GM12864 (cell line): Measurements from ENCODE around the gene FIBCD1.

Experiments
- DNase-seq: peaks from one replicate; pipeline ENCODE4 v3.0.0-alpha.2; 2011; ENCODE audit warnings: low read depth
- H3K4me3 ChIP-seq: 2 replicates; pipeline ENCODE4 v1.5.1; 2011; ENCODE audit warnings: mild to moderate bottlenecking, low read depth, low read length, control low read depth
- TF ChIP-seq, protein P1 (sequence below): IDR thresholded peaks from 2 replicates; pipeline ENCODE4 v1.5.1; 2011; ENCODE audit warnings: low read depth, mild to moderate bottlenecking, moderate library complexity, low read length, control low read depth, inconsistent platforms; ENCODE audit errors: missing control alignments

FIBCD1 gene

DNA sequence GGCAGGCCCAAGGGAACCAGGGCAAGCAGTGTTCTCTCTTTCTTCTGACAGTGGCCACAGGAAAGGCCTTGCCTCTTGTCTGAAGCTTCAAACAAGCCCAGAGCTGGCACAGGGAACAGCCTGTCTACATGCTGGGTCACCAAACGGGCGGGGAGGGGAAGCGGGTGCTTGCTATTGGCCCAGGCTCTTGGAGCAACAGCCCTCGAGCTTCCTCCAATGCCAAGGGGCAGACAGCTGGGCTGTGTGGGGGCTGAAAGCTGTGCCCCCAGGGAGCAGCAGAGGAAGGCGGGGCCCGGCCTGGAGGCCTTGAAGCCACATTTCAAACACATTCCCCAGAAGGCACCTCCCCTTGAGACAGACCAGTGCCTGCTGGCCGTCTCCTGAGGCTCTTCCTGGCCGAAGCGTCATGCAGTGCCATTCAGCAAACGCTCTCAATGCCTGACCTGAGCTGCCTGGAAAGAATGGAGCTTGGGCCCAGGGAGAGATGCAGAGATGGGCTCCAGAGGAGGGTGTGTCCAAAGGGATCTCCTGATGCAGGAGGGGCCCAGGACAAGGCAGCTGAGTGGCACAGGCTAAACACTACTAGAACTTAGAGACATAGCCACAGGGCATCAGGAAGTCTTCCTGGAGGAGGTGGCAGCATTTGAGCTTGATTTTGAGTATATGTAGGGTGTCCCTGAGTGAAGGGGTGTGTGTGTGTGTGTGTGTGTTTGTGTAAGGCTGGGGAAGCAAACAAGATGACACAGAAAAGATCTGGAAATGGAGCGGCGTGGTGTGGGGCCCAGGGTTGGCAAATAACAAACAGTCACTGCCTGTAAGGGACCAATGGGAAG lies 2.5 kb downstream of the FIBCD1 start:
- DNase-seq = no peak
- no peak overlapping the region for H3K4me3 ChIP-seq
- TF ChIP-seq, protein P1, sequence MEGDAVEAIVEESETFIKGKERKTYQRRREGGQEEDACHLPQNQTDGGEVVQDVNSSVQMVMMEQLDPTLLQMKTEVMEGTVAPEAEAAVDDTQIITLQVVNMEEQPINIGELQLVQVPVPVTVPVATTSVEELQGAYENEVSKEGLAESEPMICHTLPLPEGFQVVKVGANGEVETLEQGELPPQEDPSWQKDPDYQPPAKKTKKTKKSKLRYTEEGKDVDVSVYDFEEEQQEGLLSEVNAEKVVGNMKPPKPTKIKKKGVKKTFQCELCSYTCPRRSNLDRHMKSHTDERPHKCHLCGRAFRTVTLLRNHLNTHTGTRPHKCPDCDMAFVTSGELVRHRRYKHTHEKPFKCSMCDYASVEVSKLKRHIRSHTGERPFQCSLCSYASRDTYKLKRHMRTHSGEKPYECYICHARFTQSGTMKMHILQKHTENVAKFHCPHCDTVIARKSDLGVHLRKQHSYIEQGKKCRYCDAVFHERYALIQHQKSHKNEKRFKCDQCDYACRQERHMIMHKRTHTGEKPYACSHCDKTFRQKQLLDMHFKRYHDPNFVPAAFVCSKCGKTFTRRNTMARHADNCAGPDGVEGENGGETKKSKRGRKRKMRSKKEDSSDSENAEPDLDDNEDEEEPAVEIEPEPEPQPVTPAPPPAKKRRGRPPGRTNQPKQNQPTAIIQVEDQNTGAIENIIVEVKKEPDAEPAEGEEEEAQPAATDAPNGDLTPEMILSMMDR = no peak

DNA sequence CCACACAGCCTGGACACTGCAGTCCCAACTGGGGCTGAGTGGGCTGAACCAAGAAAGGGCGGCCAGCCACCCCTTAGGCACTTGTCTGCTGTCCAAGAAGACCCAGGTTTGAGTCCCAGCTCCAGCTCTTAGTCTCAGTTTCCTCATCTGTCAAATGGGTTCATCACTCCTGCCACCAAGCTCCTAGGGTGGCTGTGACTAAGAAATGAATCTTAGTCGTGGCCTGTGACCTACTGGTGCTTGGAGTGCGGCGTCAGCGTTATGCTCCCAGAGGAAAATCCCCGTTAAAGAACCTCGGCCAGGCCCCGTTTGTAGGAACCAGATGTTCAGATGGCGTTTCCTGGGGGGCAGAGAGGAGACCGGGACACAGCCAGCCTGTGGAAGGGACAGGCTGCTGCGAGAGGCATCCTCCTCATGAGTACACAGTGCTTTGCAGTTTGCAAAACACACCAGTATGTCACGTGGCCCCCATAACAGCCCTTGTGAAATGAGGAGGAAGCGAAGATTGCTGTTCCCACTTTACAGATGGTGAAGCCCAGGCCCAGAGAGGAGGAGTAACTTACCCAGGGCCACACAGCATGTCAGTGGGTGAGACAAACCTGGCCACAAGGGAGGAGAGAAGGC lies 3.3 kb downstream of the FIBCD1 start:
- no peak overlapping the region for H3K4me3 ChIP-seq
- DNase-seq = no peak
- TF ChIP-seq, protein P1 = no peak

DNA sequence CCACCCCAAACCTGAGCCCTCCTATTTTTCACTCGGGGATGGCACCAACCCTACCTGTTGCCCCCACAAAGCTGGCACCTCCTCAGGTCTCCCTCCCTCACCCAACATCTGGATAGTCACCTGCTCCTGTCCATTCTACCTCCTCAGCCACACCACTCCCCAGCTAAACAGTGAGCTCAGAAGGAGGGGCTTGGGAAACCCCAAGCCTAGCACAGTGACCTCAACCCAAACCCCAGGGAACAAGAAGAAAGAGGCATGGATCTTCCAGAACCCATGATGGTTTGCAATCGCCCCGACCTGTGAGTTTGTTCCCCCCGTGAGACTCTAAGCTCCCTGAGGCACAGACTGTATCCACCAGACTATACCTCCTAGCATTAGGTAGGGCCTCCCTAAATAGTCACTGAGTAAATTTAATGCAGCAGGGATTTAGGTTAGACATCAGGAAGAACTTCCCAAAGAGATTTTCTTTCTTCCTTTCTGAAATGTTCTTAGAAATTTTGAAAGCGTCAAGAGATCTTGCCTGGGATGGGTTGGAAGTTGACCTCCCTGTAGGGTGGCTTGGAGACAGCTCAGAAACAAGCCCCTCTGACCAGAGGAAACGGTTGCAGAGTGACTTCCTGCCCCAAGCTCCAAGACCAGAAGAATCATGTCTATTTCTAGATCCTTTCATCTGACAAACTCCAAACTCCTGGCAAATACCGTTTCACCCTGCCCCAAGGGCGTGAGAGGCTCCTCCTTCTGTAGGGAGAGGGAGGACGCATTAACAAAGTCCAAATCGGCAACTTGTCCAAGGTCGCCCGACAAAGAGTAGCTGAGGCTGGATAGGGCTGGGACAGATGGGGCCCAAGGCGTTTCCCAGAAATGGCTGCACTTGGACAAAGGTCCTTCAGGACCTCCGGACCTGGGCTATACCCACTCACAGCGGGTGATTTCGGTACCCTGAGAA lies 4.1 kb downstream of the FIBCD1 start:
- DNase-seq = no peak
- TF ChIP-seq, protein P1 = no peak
- no peak overlapping the region for H3K4me3 ChIP-seq

DNA sequence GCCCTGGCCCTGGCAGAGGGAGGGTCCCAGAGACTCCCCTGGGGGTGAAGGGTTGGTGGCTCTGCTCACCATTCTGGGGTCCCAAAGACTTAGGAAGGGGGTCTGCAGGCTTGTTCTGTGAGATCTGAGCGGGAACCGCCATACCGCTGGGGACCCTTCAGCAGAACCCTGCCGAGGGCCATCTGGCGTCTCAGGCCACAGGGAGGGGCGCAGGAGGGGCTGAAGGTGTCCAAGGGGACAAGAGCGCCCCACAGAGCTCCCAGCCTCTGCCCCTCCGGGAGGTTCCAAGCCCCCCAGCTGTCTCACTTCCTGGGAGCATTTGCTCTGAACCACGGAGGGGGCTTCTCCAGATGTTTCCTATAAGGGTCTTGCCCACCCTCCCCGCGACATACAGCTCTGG lies 4.8 kb downstream of the FIBCD1 start:
- TF ChIP-seq, protein P1 = no peak
- no peak overlapping the region for H3K4me3 ChIP-seq
- no peak for DNase-seq

DNA sequence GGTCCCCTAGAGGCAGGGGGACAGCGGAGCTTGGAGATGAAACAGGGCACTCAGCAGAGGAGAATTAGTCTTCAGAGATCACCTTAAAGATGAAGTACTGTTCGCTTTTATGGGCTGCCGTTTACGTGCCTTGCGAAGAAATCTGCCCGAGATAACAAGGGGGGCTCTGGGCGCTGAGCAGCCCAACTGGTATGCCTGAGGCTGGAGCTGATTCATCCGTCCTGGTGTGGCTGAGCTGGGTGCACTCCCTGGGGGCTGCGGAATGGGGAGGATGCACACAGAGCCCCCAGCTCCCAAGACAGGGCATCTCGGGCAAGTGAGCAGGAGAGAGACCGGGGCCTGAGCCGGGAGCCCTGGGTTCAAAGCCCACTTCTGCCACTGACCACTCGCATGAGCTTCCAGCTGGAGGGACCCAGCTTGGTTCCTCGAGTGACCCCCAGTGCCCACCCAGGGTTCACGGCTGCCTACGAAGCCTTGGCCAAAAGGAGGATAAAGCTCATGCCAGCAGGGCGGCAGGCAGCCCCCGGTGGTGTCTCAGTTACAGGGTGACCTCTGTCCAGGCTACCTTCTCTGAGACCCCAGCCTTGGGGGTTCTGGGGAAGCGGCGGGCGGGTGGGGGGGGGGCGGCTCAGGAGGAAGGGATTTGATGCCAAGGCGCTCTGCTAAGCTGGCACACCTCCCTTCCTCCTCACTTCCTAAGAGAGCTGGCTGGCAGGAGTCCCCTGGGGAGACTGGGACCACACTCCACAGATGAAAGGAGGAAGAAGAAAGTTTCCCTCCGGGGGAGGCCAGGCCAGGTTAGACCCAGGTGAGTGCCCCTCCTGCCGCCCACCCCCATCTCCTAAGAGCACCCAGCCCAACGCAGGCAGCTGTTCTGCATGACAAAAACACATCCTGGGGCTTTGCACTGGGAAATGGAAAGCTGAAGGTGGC lies 5.7 kb downstream of the FIBCD1 start:
- no peak for DNase-seq
- H3K4me3 ChIP-seq = no peak overlapping the region
- TF ChIP-seq, protein P1 = no peak
